ENCODE measurements around the gene CD300LF.
A peak's percentile ranks its signal among the peaks of the same experiment; 100 is the strongest.

Gene CD300LF

GRCh38 chr17:74752415-74752814 lies 39.7 kb upstream of the CD300LF start:
- H3K27me3 ChIP-seq (ENCODE audit: insufficient read depth, low read length, poor library complexity) = no peaks in the 10 kb centered on the region
- H3K4me3 ChIP-seq (ENCODE audit: low read depth in 1 of 2, low read length in 2 of 2) = peak overlapping the region in 1 of 2 experiments; percentile 24; a peak in 1 of 4 replicates
- TF ChIP-seq EZH2 (IDR thresholded peaks at IDR 0.05; ENCODE audit: borderline replicate concordance, low read depth, low read length, severe bottlenecking) (no peak), CTCF (IDR thresholded peaks at IDR 0.05; ENCODE audit: borderline replicate concordance, extremely low read depth, low read length, poor library complexity, severe bottlenecking) (no peak)
- peak overlapping the region; percentile 52; the same call in 1 of the 2 replicates for H3K27ac ChIP-seq (ENCODE audit: low read length)
- peak overlapping the region; percentile 100 for H3K4me2 ChIP-seq (ENCODE audit: insufficient read depth, low read length)
- ATAC-seq (ENCODE audit: insufficient read depth, low read depth) = no peak
- peaks cover 98% of the 10 kb centered on the region for H3K79me2 ChIP-seq (ENCODE audit: insufficient read depth, low read length)
- DNase-seq = no peak
- H3K4me1 ChIP-seq (ENCODE audit: insufficient read depth, low read length) = peaks cover 76% of the 10 kb centered on the region
- peaks cover 80% of the 10 kb centered on the region for H4K20me1 ChIP-seq (ENCODE audit: insufficient read depth, low read length)
- H2AFZ ChIP-seq (ENCODE audit: low read depth, low read length) = no peak overlapping the region
- H3K36me3 ChIP-seq (ENCODE audit: insufficient read depth, low read length) = peaks cover 75% of the 10 kb centered on the region
- H3K9me3 ChIP-seq (ENCODE audit: insufficient read depth, low read length, severe bottlenecking) = no peaks in the 10 kb centered on the region
- H3K9ac ChIP-seq (ENCODE audit: low read depth, low read length) = peak overlapping the region; percentile 98

GRCh38 chr17:74750327-74751069 lies 37.8 kb upstream of the CD300LF start:
- Histone ChIP-seq H4K20me1 (ENCODE audit: insufficient read depth, low read length) (peaks cover 67% of the 10 kb centered on the region), H3K27me3 (ENCODE audit: insufficient read depth, low read length, poor library complexity) (no peaks in the 10 kb centered on the region), H3K9me3 (ENCODE audit: insufficient read depth, low read length, severe bottlenecking) (no peaks in the 10 kb centered on the region), H3K79me2 (ENCODE audit: insufficient read depth, low read length) (peaks cover 79% of the 10 kb centered on the region), H3K4me2 (ENCODE audit: insufficient read depth, low read length) (peak overlapping the region; percentile 100), H3K9ac (ENCODE audit: low read depth, low read length) (peak overlapping the region; percentile 98), H3K27ac (ENCODE audit: low read length) (peak overlapping the region; percentile 92), H3K4me1 (ENCODE audit: insufficient read depth, low read length) (peaks cover 65% of the 10 kb centered on the region), H2AFZ (ENCODE audit: low read depth, low read length) (no peak overlapping the region), H3K36me3 (ENCODE audit: insufficient read depth, low read length) (peaks cover 63% of the 10 kb centered on the region), H3K4me3 (ENCODE audit: low read depth in 1 of 2, low read length in 2 of 2) (peak overlapping the region; percentile 94 to 99)
- TF ChIP-seq CTCF (IDR thresholded peaks at IDR 0.05; ENCODE audit: borderline replicate concordance, extremely low read depth, low read length, poor library complexity, severe bottlenecking) = peak; percentile 31
- TF ChIP-seq EZH2 (IDR thresholded peaks at IDR 0.05; ENCODE audit: borderline replicate concordance, low read depth, low read length, severe bottlenecking) = no peak
- ATAC-seq (ENCODE audit: insufficient read depth, low read depth) = no peak
- DNase-seq = peak; percentile 49

GRCh38 chr17:74750039-74750326 lies 37.3 kb upstream of the CD300LF start:
- H3K79me2 ChIP-seq (ENCODE audit: insufficient read depth, low read length) = peaks cover 74% of the 10 kb centered on the region
- peak overlapping the region; percentile 100 for H3K4me2 ChIP-seq (ENCODE audit: insufficient read depth, low read length)
- no peaks in the 10 kb centered on the region for H3K27me3 ChIP-seq (ENCODE audit: insufficient read depth, low read length, poor library complexity)
- peaks cover 60% of the 10 kb centered on the region for H3K4me1 ChIP-seq (ENCODE audit: insufficient read depth, low read length)
- H3K9me3 ChIP-seq (ENCODE audit: insufficient read depth, low read length, severe bottlenecking) = no peaks in the 10 kb centered on the region
- DNase-seq = no peak
- H2AFZ ChIP-seq (ENCODE audit: low read depth, low read length) = no peak overlapping the region
- peaks cover 62% of the 10 kb centered on the region for H4K20me1 ChIP-seq (ENCODE audit: insufficient read depth, low read length)
- peaks cover 58% of the 10 kb centered on the region for H3K36me3 ChIP-seq (ENCODE audit: insufficient read depth, low read length)
- peak overlapping the region; percentile 92 for H3K27ac ChIP-seq (ENCODE audit: low read length)
- no peak for ATAC-seq (ENCODE audit: insufficient read depth, low read depth)
- peak overlapping the region; percentile 98 for H3K9ac ChIP-seq (ENCODE audit: low read depth, low read length)
- TF ChIP-seq EZH2 (IDR thresholded peaks at IDR 0.05; ENCODE audit: borderline replicate concordance, low read depth, low read length, severe bottlenecking) = no peak
- TF ChIP-seq CTCF (IDR thresholded peaks at IDR 0.05; ENCODE audit: borderline replicate concordance, extremely low read depth, low read length, poor library complexity, severe bottlenecking) = no peak
- H3K4me3 ChIP-seq (ENCODE audit: low read depth in 1 of 2, low read length in 2 of 2) = peak overlapping the region; percentile 94 to 99
